Choroid plexus epithelial cell (primary cell): Measurements from ENCODE around the gene IFIT3.

Experiments used
- DNase-seq: peaks from one replicate; pipeline ENCODE4 v3.0.0-alpha.2; 2010; ENCODE audit warnings: low read depth
- H3K4me3 ChIP-seq: 2 replicates; pipeline ENCODE4 v1.5.1; 2011; ENCODE audit warnings: low read depth, mild to moderate bottlenecking, control low read depth, low read length, moderate library complexity
- TF ChIP-seq, protein P1 (sequence below): conservative IDR thresholded peaks from 2 replicates; pipeline ENCODE4 v1.5.1; 2011; ENCODE audit warnings: low read depth, mild to moderate bottlenecking, control low read depth, inconsistent platforms, low read length, moderate library complexity

IFIT3 gene

DNA sequence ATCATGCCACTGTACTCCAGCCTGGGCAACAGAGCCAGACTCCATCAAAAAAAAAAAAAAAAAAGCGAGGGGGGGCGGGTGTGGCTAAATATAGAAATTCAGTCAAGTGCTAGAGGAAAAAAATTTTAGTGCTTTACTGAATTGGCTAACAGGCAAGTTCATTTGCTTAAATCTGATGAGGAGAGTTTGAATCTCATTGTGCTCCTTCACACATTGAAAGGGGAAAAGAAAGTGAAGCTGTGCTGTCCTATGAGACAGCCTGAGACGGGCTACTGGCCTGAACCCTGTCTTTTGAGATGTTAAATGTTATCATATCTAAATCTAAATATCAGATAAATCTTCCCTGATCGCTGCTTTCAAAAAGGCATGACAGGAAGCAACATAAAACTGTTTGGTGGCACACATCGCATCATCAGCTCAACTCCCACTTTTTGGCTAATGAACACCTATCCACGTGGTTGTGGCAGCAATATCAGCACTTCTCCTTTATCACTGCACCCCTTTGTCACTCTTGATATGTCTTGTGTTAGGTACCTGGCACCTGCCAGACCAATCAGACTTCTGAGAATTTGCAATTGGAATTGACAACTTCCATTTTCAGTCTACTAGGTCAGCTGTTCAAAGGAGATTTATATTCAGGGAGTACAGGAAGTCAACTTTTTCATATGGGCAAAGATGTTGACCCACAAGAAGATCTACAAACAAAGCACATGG is 36.1 kb downstream of the IFIT3 start:
- TF ChIP-seq, protein P1, sequence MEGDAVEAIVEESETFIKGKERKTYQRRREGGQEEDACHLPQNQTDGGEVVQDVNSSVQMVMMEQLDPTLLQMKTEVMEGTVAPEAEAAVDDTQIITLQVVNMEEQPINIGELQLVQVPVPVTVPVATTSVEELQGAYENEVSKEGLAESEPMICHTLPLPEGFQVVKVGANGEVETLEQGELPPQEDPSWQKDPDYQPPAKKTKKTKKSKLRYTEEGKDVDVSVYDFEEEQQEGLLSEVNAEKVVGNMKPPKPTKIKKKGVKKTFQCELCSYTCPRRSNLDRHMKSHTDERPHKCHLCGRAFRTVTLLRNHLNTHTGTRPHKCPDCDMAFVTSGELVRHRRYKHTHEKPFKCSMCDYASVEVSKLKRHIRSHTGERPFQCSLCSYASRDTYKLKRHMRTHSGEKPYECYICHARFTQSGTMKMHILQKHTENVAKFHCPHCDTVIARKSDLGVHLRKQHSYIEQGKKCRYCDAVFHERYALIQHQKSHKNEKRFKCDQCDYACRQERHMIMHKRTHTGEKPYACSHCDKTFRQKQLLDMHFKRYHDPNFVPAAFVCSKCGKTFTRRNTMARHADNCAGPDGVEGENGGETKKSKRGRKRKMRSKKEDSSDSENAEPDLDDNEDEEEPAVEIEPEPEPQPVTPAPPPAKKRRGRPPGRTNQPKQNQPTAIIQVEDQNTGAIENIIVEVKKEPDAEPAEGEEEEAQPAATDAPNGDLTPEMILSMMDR: no peak
- no peak for DNase-seq

DNA sequence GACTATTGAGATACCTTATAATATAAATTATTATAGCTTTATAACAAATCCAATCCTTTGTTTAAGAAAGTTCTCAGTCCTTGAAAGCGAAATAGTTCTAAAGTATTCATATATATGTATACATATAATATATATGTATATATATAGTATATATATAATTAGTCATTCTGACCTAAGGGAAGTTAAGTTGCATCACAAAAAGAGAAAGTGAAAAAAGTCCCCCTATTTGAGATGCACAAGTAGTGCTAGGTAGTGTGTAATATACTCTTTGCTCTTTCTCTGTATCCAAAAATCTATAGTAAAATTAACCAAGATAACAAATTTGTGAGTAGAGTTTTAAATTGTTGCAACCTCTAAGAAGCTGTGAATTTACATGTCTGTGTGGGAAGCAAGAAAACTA is 36.7 kb downstream of the IFIT3 start:
- no peak for DNase-seq
- no peak overlapping the region for H3K4me3 ChIP-seq
- TF ChIP-seq, protein P1: no peak

More for the DNA sequence above, 36.1 kb downstream of the IFIT3 start:
- H3K4me3 ChIP-seq: no peak overlapping the region

DNA sequence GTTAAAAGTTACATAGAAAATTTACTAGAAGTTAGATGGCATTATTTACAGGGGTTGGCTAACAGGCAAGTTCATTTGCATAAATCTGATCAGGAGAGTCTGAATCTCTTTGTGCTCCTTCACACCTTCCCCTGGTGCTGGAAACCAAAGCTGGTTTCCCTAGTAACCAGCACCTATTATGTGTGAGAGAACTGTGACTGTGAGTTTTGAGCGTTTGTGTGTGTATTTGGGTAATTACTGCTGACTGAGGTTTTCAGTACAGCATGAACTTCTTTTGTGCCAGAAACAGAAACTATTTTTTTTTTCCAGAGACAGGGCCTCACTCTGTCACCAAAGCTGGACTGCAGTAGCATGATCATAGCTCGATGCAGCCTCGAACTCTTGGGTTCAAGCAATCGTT is 39.7 kb downstream of the IFIT3 start:
- H3K4me3 ChIP-seq: no peak overlapping the region
- DNase-seq: peak; percentile 26
- TF ChIP-seq, protein P1: no peak

DNA sequence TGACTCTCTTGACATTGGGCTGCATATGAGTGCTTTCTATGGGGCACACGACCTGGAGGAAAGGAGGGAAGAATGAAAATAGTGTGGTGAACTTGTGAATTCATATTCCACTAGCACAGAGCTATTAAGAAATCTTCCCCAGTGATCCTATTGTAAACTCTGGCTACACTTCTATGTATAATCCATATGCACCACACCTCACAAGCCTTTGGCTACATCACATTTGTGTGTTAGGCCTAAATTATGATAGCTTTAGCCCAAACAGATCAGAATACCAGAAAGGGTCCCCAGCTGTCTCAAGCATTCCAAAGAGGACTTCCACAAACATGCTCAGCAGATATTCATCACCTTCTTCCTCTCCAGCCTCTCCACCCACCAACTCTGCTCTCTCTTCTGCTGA is 40.3 kb downstream of the IFIT3 start:
- TF ChIP-seq, protein P1: no peak
- no peak overlapping the region for H3K4me3 ChIP-seq
- DNase-seq: no peak

DNA sequence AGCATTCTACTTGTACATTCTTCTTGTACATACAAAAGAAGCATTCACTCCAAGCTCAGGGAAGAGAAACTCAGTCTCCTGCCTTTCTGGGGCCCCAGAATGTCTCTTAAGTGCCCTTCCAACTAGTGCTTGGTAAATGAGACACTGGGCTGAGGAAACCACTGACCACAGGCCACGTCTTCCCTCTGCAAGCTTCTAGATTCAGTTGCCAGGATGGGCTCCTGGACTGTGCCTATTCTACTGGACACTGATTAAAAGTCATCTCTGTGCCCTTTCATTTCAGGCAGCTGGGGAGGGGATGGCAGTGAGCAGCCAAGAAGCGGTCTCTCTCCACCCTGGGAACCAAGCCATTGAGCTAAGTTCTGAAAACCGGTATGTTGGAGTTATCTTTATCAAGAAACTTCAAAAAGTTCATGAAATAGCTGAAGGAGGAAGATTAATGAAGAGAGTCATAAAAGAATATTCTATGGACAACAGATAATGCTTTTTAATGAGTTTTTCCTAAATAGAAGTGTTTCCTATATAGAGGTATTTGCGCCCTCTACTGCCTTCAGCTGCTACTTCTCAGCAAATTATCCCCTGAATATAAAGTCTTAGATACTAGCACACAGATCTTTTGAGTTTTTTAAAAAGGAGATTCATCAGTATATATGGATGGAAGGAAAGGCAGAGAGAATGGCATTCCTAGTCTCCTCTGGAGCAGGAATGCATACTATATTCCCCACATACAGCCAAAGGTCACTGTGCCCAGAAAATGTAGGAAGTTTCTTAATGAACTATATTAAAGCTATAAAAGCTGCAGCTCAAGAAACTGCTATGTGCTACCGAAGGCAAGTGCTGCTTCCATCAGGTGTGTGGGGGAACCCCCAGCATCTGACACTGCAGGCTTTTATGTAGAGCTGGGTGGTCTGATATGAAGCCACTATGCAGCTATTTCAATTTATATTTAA is 41.6 kb downstream of the IFIT3 start:
- TF ChIP-seq, protein P1: peak; percentile 74
- peak; percentile 79 for DNase-seq

DNA sequence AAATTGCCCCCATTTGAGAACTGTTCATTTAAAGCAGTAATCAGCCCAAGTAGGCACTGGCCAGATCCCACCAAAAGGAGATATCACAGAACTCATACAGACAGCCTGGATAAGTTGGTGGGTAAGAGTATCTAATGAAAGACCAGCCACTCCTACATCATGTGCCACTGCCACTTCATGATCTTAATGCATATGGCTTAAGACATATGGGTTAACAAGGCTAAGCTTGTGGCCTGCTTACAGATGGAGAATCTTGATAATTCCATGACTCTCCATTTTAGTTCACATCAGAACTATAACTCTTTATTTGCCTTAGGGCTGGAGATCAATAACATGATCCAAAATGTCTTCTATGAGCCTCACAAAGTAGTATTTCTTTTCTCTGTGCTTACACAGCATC is 43.3 kb downstream of the IFIT3 start:
- TF ChIP-seq, protein P1: no peak
- no peak overlapping the region for H3K4me3 ChIP-seq
- DNase-seq: no peak

More for the DNA sequence above, 41.6 kb downstream of the IFIT3 start:
- H3K4me3 ChIP-seq: no peak overlapping the region

DNA sequence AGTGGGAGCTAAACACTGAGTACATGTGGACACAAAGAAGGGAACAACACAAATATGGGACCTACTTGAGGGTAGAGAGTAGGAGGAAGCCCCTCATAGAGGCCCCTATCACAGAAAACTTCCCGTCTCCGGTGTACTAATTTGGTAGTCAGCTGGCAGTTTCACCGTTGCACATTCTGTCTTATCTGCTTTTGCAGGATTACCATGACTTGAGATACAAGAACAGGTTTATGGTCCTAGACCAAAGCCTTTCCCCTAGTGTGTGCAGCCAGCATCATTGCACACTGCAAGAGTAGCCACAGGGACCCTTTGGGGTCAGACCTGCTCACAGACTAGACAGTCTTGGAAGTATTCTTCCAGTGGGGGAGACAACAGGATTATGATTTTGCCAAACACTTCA is 44.2 kb downstream of the IFIT3 start:
- DNase-seq: no peak
- no peak overlapping the region for H3K4me3 ChIP-seq
- TF ChIP-seq, protein P1: no peak
